HAP-1 (cell line): ENCODE measurements around the gene REEP1.
A peak's percentile ranks its signal among the peaks of the same experiment; 100 is the strongest.

Experiments
- DNase-seq, 2 experiments: peaks; one replicate each; pipeline ENCODE4 v3.0.0-alpha.2; 2016 to 2020; ENCODE audit warnings: low spot score in 2 of 2
- H3K27me3 ChIP-seq: fragments of 250-450 bp; sonication (Bioruptor Pico); 2 replicates; pipeline ENCODE4 v1.5.1; 2020; ENCODE audit warnings: low read depth, mild to moderate bottlenecking, moderate library complexity
- H3K36me3 ChIP-seq: fragments of 250-450 bp; sonication (Bioruptor Pico); replicated peaks from 2 replicates; pipeline ENCODE4 v1.5.1; 2020; ENCODE audit warnings: mild to moderate bottlenecking
- H3K4me1 ChIP-seq: fragments of 250-450 bp; sonication (Bioruptor Pico); 2 replicates; pipeline ENCODE4 v1.5.1; 2020; ENCODE audit warnings: mild to moderate bottlenecking
- H3K4me3 ChIP-seq: fragments of 250-450 bp; sonication (Bioruptor Pico); 2 replicates; pipeline ENCODE4 v1.5.1; 2020; ENCODE audit warnings: mild to moderate bottlenecking, moderate library complexity
- H3K9me3 ChIP-seq: fragments of 250-450 bp; sonication (Bioruptor Pico); 2 replicates; pipeline ENCODE4 v1.5.1; 2020; ENCODE audit warnings: mild to moderate bottlenecking, moderate library complexity
- in situ Hi-C: fragments of 300-500 bp; cut with MboI; formaldehyde crosslinking; loops from 3 replicates; pipeline ENCODE4 v1.14.3; 2020; ENCODE audit warnings: low sequenced_read_pairs, inconsistent platforms, mixed read lengths

REEP1 gene

DNA sequence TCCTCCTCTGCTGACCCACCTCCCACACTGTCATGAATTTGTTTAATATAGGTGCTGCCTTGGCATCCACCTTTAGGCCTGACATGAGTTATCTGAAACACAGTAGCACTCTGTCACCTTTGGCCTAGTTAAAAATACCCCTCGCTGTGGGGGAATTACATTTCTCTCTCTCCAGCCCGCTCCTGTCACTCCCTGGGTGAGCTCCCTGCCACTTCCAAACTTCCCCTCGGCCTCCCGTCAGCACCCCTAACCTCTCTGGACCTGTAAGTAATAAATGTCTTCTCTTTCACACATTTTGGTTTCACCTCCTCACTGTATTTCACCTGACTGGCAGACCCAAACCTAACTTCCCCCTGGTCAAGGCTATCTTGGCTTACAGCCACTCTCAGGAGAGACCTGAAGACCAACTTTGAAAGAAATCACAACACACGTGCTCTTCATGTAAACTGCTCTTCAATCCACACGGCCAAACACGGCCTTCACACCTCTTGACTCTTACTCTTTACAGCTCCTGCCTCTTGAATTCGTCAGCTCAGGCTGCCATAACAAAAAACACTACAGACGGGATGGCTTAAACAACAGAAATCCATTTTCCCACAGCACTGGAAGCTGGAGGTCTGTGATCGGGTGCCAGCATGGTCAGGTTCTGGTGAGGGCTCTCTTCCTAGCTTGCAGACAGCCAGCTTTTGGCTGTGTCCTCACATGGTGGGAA, 28.3 kb downstream of the REEP1 start:
- no peaks in the 10 kb centered on the region for H3K27me3 ChIP-seq
- in situ Hi-C loops: no loop called here
- peak in 1 of 2 experiments; percentile 3 for DNase-seq
- no peak overlapping the region for H3K4me3 ChIP-seq
- H3K9me3 ChIP-seq: no peaks in the 10 kb centered on the region
- H3K4me1 ChIP-seq: no peaks in the 10 kb centered on the region
- H3K36me3 ChIP-seq: no peaks in the 10 kb centered on the region

DNA sequence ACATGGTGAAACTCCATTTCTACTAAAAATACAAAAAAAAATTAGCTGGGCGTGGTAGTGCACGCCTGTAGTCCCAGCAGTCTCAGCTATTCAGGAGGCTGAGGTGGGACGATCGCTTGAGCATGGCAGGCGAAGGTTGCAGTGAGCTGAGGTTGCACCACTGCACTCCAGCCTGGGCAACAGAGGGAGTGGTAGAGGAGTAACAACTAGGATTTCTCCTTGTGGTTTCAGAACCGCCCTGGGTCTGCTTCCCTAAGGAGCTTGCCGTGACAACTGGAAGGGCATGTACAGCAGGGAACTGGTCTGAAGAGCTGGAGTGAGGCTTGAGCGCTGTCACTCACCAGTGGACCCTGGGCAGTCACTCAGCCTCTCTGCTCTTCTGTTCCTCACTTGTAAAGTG, 29.1 kb downstream of the REEP1 start:
- Histone ChIP-seq H3K9me3 (no peaks in the 10 kb centered on the region), H3K27me3 (no peaks in the 10 kb centered on the region)
- peak in 1 of 2 experiments; percentile 3 for DNase-seq

DNA sequence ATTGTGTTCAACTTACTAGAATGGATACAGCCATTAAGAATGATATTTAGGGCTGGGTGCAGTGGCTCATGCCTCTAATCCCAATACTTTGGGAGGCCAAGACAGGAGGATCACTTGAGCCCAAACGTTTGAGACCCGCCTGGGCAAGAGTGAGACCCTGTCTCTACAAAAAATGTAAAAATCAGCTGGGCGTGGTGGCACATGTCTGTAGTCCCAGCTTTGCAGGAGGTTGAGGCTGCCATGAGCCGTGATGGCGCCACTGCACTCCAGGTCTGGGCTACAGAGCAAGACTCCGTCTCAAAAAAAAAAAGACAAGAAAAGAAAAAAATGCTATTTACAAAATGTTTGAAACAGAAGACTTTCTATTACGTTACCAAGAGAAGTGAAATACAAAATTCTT, 30.0 kb downstream of the REEP1 start:
- in situ Hi-C loops: no loop called here
- no peaks in the 10 kb centered on the region for H3K9me3 ChIP-seq
- no peaks in the 10 kb centered on the region for H3K27me3 ChIP-seq
- no peak for DNase-seq
- H3K36me3 ChIP-seq: no peaks in the 10 kb centered on the region
- no peak overlapping the region for H3K4me3 ChIP-seq
- no peaks in the 10 kb centered on the region for H3K4me1 ChIP-seq

More for the DNA sequence above, 29.1 kb downstream of the REEP1 start:
- in situ Hi-C loops: no loop called here
- H3K36me3 ChIP-seq: no peaks in the 10 kb centered on the region
- H3K4me1 ChIP-seq: no peaks in the 10 kb centered on the region
- no peak overlapping the region for H3K4me3 ChIP-seq

DNA sequence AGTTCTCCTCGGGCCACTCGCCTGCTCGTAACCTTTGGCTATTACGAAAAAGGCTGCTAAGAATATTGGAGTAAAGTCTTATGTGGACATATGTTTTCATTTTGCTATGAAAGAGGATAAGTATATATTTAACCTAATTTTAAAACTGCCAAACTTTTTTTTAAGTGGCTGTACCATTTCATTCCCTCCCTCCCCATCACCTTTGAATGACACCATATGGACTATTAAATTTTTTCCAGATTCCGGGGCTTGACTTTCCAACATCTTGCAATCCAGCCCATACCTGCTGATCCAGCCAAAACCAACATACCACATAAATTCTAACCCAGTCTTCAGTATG, 31.5 kb downstream of the REEP1 start:
- no peaks in the 10 kb centered on the region for H3K4me1 ChIP-seq
- DNase-seq: peak in 1 of 2 experiments; percentile 2
- in situ Hi-C loops: no loop called here
- no peaks in the 10 kb centered on the region for H3K9me3 ChIP-seq
- no peaks in the 10 kb centered on the region for H3K27me3 ChIP-seq
- H3K36me3 ChIP-seq: no peaks in the 10 kb centered on the region
- H3K4me3 ChIP-seq: no peak overlapping the region

DNA sequence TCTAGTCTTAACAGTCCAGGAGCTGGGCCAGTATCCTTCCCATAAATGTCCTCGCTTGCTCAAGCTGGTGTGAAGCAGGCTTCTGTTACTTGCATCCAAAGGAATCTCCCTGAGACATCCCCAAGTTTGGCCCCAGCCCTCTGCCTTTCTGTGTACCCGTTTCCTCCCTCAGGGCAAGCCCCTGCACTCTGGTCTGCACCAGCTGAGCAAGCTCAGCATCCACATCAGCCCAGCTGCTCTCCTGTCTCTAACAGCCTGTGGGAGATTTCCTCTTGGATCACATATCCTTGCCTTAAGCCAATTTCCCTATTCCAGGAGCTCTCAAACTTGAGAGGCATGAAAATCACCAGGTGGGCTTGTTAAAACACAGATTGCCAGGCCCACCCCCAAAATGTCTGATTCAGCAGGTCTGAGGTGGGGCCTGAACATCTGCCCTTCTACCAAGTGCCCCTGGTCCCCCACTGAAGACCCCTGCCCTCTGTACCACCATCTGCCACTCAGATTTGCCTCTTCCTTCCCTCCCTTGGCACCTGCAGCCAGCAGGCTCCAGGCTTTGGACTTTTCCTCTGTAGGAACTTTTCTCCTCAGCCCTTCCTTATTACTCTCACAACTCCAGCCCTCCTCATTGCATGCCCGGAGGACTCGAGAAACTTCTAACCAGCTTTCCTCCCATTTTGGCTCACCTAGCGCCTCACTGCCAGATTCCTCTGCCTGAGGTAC, 32.1 kb downstream of the REEP1 start:
- Histone ChIP-seq H3K9me3 (no peaks in the 10 kb centered on the region), H3K36me3 (no peaks in the 10 kb centered on the region), H3K4me1 (no peaks in the 10 kb centered on the region), H3K27me3 (no peaks in the 10 kb centered on the region), H3K4me3 (no peak overlapping the region)
- in situ Hi-C loops: no loop called here
- DNase-seq: peak in 1 of 2 experiments; percentile 4

DNA sequence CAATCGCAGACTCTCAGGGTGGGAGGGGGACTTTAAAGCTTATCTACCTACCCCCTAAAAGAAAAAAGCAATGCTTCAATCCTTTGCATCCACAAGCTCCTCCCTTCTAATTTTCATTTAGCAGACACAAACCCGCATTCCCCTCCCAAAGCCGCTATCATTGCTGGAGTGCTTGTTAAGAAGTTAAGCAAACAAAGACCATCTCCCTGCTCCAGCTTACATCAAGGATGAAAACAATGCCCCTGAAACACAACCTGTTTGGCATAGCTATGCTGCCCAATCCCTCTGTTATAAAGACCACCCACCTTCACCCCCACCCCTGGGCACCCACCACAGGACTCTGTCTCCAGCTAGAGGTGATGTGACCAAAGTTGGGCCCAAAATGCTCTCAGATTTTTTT, 33.0 kb downstream of the REEP1 start:
- peak; percentile 32 to 48 for DNase-seq
- H3K36me3 ChIP-seq: no peaks in the 10 kb centered on the region
- H3K27me3 ChIP-seq: no peaks in the 10 kb centered on the region
- H3K4me1 ChIP-seq: no peaks in the 10 kb centered on the region
- in situ Hi-C loops: no loop called here
- no peak overlapping the region for H3K4me3 ChIP-seq
- no peaks in the 10 kb centered on the region for H3K9me3 ChIP-seq

DNA sequence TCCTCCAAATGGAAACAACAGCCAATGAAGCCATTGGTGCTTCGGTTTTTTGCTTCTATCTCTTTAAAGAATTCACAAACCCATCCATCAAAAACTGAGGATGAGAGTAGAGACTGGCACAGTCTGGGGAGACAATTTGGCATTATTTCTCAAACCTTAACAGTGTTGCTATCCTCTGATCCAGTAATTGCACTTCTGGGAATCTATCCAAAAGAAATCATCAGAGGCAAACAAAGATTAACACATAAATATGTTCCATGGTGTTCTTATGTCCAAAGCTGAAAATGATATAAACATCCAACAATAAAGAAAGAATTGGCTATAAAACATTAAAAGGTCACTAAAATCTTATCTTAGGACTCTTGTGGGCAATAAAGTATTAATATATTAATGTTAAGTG, 35.1 kb downstream of the REEP1 start:
- Histone ChIP-seq H3K4me1 (no peaks in the 10 kb centered on the region), H3K27me3 (no peaks in the 10 kb centered on the region), H3K4me3 (no peak overlapping the region), H3K9me3 (no peaks in the 10 kb centered on the region), H3K36me3 (no peaks in the 10 kb centered on the region)
- DNase-seq: peak in 1 of 2 experiments; percentile 1
- in situ Hi-C loops: no loop called here

DNA sequence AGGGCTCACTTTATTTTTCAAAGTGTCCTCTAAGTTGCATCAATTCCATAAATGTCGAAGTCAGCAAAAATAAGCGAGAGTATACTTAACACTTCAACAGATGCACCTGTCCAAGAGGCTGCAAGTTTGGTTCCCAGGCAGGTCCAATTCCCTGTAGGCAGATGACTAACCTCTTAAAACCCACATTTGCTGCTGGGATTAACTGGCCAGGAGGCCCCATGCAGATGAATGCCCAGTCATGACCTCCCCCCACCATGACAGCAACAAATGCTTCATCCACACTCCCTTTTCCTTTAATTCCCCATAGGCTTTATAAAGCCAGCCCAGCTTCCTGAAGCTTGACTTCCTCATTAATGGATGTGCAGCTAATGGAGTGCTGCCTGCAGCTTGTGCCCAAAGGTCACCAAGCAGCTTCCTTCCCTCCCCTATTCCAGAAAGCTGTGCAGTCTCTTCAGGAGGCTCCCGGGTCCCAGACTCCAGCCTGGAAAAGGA, 35.7 kb downstream of the REEP1 start:
- in situ Hi-C loops: no loop called here
- H3K4me3 ChIP-seq: no peak overlapping the region
- H3K4me1 ChIP-seq: no peaks in the 10 kb centered on the region
- H3K36me3 ChIP-seq: no peaks in the 10 kb centered on the region
- H3K27me3 ChIP-seq: no peaks in the 10 kb centered on the region
- no peaks in the 10 kb centered on the region for H3K9me3 ChIP-seq
- DNase-seq: no peak

DNA sequence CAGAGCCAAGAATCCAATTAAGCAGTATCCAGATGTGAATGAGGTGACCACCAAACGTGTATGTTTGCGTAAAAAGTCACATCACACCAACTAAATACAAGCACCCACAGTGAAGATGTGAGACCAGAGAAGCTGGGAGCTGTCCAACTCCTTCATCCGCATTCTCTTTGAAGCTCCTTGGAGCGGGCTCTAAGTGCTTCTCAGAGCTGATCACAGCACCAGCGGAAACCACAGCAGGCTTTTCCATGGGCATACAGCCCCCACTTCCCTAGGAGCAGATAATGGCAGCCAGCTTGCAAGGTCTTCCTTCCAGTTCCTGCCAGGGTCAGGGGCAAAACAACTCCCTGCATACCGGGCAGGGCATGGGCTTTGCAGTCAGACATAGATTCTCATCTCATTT, 36.4 kb downstream of the REEP1 start:
- no peaks in the 10 kb centered on the region for H3K36me3 ChIP-seq
- no peaks in the 10 kb centered on the region for H3K4me1 ChIP-seq
- H3K27me3 ChIP-seq: no peaks in the 10 kb centered on the region
- no peak overlapping the region for H3K4me3 ChIP-seq
- in situ Hi-C loops: no loop called here
- H3K9me3 ChIP-seq: no peaks in the 10 kb centered on the region
- no peak for DNase-seq

DNA sequence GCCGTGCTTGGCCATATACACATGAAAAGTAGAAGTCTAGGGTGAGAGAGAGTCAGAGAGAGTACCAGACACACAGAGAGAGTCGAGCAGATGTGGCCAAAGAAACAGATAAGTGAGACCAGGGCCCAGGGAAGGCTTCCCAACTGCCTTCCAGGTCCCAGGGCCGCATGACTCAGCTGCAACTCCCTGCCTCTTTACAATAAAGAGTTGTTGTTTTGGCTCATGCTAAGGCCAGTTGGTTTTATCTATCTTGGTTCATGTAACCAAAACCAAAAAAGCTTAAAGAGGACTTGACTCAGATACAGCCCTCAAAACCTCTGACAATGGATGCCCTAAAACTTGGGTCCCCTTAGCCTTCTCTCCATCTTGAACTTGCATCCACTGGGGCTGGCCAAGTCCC, 36.9 kb downstream of the REEP1 start:
- H3K4me3 ChIP-seq: no peak overlapping the region
- no peaks in the 10 kb centered on the region for H3K4me1 ChIP-seq
- in situ Hi-C loops: no loop called here
- H3K9me3 ChIP-seq: no peaks in the 10 kb centered on the region
- no peaks in the 10 kb centered on the region for H3K27me3 ChIP-seq
- no peaks in the 10 kb centered on the region for H3K36me3 ChIP-seq
- DNase-seq: no peak

DNA sequence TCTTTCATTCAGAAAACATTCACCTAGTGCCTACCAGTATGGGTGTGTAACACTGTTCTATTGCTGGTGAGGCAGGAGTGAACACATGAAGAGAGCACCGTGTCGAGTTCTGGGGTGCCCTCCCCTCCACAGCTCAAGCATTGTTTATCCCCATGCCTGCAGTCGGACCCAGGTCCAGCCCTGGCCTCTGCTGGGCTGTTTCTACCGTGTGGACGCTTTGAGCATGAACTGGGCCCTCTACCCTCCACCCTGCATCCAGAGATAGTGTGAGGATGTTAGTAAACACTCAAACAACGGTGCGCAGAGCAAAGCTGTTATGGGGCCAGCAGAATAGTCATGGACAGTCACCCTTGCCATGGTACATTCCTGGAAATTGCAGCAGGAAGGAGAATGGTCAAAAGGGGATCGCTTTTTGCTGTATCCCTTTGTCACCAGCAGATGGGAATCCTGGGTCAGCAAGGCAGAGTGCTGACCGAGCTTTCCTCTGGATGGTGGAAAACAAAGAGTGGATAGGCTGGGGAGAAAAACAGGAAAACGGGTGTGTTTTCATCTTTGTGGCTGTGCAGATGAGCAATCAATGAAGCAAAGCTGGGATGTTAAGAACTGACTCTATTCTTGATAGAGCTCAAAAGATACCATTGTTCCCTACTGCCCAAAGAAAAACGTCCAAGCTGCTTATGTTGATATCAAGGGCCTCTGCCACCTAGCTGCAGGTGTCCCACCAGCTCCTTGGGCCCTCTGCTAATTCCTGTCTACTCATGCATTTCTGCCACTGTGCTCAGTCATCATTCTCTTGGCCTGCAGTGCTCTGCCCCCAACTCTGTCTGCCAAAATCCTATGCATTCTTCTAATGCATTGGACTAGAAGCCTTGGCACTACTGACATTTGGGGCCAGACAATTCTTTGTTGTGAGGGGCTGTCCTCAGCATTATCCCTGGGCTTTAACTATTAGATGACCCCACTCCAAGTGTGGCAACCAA, 38.7 kb downstream of the REEP1 start:
- no peak for DNase-seq

DNA sequence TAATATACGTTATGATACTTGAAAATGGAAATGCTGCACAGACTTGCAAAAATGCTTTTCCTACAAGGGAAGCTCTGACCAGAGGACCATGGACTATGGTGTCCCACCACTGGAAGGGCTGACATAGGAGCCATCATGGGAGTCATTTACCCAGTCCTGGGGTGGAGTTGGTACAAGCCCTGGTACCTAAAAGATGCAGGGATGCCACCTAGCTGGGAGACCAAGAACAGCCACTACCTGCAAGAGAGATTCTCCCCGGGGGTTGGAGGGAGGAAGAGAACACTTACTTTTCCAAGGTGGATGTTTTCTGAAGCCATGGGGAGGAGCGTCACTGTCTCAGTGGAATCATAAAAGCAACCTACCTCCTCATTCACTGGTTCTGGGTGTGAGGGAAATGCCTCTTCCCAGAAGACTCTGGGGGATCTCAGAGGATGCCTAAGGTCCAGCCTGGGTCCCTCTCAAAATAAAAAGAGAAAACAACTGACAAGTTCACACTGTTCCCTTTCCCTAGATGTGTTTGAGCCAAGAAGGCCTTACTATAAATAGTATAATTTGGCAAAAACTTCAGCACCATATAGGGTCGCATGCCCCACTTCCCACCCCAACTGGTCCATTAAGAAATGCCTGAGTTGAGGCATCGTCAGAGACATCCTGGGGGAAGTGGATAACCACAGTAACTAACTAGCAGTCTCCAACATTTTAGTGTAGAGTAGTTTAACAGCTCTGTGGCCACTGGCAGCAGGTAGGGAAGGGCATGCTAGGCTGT, 39.9 kb downstream of the REEP1 start:
- in situ Hi-C loops: no loop called here
- H3K36me3 ChIP-seq: no peaks in the 10 kb centered on the region
- no peak overlapping the region for H3K4me3 ChIP-seq
- no peaks in the 10 kb centered on the region for H3K4me1 ChIP-seq
- no peaks in the 10 kb centered on the region for H3K27me3 ChIP-seq
- no peak for DNase-seq
- no peaks in the 10 kb centered on the region for H3K9me3 ChIP-seq

More for the DNA sequence above, 38.7 kb downstream of the REEP1 start:
- in situ Hi-C loops: no loop called here
- no peaks in the 10 kb centered on the region for H3K27me3 ChIP-seq
- H3K4me1 ChIP-seq: no peaks in the 10 kb centered on the region
- H3K36me3 ChIP-seq: no peaks in the 10 kb centered on the region
- H3K4me3 ChIP-seq: no peak overlapping the region
- no peaks in the 10 kb centered on the region for H3K9me3 ChIP-seq

DNA sequence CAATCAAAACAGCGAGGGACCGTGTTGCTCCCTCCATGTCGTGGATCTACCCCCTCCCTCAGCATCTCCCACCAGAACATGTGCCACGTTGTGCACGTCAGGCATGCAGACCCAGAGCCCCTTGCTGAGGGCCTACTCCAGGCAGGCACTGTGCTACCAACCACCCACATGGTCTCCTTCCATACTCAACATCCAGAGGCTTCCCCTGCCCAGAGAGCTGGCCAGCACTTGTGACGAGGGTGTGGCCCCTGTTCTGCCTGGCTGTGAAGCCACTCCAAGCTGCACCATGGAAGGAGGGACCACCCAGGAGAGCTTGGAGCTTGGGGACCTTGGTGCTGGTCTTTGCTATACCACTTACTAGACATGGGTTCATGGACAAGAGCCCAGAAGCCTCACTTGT, 40.5 kb downstream of the REEP1 start:
- Histone ChIP-seq H3K9me3 (no peaks in the 10 kb centered on the region), H3K27me3 (no peaks in the 10 kb centered on the region), H3K4me1 (no peaks in the 10 kb centered on the region), H3K4me3 (no peak overlapping the region), H3K36me3 (no peaks in the 10 kb centered on the region)
- DNase-seq: no peak
- in situ Hi-C loops: no loop called here
